Right renal pelvis (tissue), 4 donors: Measurements from ENCODE around the gene CEACAM19. TPM values are rescaled to one million over a fixed set of nuclear protein-coding genes. Genes with fewer than 3 reads are reported as not detected.
A peak's percentile ranks its signal among the peaks of the same experiment; 100 is the strongest.
"Not testable (repeated sequence)": the region's sequence is repeated elsewhere in the genome, so short reads cannot be mapped to it uniquely, and the experiment has no call there.

Experiments
- DNase-seq, 4 donors: peaks; one replicate each; pipeline ENCODE4 v3.0.0-alpha.2; 2013; ENCODE audit warnings: low read depth in 4 of 4, low spot score in 3 of 4, missing footprints in 1 of 4
- polyA plus RNA-seq, 4 donors: library from polyadenylated mRNA; unstranded; fragments of 120-200 nt; gene quantifications; one replicate each; pipeline ENCODE4 v1.2.1, GENCODE V29; 2013; ENCODE audit not compliant: insufficient read length in 4 of 4

The CEACAM19 gene
- polyA plus RNA-seq, 4 donors: 9.4 to 16.3 (median 14.4) TPM

DNA sequence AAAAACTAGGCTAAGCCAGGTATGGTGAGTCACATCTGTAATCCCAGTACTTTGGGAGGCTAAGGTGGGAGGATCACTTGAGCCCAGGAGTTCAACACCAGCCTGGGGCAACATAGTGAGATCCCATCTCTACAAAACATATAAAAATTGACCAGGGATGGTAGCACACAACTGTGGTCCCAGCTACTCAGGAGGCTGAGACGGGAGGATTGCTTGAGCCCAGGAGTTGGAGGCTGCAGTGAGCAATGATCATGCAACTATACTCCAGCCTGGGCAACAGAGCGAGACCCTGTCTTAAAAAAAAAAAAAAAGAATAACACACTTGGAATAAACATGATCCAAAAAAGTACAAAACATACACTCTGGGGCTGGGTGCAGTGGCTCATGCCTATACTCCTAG is 1.3 kb upstream of the CEACAM19 start:
- not testable (repeated sequence) for DNase-seq

DNA sequence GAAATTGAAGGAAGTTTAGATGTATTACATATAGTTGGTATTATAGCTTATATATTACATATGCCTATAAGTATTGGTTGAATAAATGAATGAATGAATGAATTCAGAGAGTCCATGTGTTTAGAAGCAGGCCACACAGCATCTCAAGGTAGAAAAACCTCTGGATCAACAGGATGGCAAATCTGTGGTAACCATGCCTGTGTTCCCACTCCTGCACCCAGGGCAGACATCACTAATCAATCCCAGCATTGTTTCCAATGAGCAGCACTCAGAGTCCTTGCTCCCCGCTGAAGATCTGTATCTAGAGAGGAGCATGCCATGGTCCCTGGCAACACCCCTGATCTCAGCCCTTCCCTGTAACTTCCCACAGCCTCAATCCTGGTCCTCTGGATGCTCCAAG is 944 bp downstream of the CEACAM19 start:
- DNase-seq: no peak

DNA sequence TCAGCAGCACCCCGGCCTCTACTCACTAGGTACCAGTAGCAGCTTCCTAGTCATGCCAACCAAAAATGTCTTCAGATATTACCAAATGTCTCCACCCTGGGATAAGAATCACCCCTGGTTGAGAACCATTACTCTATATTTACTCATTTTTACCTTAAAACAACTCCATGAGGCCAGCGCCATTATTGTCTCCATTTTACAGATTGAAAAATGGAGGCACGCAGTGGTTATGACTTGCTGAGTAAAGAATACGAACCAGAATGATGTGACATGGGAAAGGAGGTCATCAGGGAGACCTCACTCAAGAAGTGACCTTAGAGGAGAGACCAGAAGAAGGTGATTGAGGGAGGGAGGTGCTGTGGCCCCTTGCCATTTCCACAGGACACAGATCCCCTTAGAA is 2.2 kb downstream of the CEACAM19 start:
- no peak for DNase-seq

GRCh38 chr19:44675521-44675920 is 4.2 kb downstream of the CEACAM19 start:
- no peak for DNase-seq

DNA sequence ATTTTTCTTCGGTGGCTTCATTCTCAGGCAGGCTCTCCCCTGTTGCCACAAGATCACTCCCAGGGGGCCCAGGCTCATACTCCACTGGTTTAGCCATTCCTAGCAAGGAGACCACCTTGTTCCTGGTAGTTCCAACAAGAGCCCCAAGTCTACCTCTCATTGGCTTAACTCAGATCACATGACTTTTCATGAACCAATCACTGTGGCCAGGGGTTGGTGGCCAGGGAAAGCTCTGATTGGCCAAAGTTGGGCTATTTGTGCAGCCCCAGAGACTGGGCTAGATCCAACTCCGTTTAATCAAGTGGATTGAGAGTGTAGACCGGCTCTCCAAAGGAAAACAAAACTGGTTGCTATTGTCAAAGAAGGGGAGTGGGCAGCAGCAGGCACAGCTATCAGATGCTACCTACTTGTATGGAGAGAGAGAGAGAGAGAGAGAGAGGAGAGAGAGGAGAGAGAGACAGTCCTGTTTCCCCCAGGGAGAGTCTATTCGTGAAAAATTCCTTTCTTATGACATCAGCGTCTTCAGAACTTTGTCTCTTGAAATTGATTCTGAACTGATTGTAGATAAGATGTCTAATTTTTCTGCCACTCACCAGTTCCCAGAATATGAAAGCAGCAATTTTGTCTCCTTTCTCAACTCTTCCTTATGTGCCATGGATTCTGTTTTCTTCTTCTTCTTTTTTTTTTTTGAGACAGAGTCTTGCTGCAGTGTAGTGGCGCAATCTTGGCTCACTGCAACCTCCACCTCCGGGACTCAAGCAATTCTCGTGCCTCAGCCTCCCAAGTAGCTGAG is 5.9 kb downstream of the CEACAM19 start:
- DNase-seq: no peak

GRCh38 chr19:44680536-44680935 is 9.3 kb downstream of the CEACAM19 start:
- DNase-seq: no peak

- no peak for DNase-seq
Observed at GRCh38 chr19:44681992-44682790, 10.9 kb downstream of the CEACAM19 start.

DNA sequence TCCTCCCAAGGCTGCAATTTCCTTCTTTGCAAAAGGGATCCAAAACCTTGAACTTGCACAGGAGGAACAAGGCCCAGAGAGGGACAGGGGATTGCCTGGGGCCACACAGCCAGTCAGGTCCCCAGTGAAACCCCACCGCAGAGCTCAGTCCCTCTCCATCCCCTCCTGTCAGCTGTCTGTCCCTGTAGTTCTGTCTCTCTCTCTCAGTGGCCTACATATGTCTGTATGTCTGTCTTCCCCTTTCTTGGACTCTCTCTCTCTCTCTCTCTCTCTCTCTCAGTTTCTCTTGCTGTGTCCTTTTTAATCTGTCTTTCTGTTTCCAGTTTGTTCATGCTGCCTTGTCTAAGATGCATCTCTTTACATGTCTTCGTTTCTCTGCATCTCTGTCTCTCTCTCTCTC is 11.5 kb downstream of the CEACAM19 start:
- no peak for DNase-seq

GRCh38 chr19:44683434-44684210 is 12.3 kb downstream of the CEACAM19 start:
- no peak for DNase-seq

DNA sequence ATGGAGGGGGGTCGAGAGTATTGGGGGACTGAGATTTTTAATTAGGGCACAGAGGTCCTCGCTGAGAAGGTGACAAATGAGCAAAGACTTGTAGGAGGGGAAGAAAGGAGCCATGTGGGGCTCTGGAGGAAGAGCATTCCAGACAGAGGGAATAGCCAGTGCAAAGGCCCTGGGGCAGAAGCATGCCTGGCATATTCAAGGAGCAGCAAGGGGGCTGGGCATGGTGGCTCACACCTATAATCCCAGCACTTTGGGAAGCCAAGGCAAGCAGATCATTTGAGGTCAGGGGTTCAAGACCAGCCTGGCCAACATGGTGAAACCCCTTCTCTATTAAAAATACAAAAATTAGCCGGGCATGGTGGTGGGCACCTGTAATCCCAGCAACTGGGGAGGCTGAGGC is 13.1 kb downstream of the CEACAM19 start:
- not testable (repeated sequence) for DNase-seq

GRCh38 chr19:44684892-44685863 is 13.9 kb downstream of the CEACAM19 start:
- no peak for DNase-seq

DNA sequence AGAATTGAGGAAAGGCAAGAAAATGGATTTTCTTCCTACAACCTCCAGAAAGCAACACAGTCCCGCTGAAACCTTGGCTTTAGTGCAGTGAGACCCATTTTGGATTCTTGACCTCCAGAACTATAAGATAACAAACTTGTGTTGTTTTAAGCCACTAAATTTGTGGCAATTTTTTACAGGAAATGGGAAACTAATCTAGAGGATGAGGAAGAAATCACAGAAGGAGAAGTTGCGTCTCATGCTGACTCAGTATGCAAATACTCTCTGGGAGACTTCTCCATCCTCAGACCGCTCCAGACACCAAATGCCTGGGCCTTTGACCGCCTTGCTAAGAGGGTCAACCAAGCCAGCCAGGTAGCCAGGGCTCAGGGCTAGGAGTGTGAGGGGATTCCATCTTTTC is 14.6 kb downstream of the CEACAM19 start:
- DNase-seq: no peak

DNA sequence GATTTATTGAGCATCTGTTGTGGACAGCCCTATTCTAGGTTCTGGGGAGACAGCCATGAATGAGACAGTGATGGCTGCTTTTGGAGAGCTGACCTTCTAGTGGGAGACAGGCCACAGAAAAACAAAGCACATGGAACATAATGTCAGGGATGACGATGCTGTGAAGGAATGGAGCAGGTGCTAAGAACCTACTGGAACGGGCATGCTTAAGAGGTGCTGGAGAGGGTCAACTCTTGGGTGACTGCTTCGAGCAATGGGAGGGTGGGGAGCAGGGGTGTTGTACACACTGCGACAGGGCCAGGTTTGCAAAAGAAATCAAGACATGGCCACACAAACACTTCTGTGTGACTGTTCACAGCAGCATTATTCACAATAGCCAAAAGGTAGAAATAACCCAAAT is 15.6 kb downstream of the CEACAM19 start:
- DNase-seq: no peak

DNA sequence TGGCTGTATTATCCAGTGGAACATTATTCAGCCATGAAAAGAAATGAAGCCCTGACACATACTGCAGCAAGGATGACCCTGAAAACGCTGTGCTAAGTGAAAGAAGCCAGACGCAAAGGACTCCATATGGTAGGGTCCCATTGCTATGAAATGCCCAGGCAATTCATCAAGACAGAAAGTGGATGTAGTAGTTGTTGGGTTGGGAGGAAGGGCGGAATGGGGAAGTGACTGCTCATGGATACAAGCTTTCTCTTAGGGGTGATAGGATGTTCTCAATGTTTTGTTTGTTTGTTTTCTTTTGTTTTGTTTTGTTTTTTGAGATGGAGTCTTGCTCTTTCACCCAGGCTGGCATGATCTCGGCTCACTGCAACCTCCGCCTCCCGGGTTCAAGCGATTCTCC is 16.6 kb downstream of the CEACAM19 start:
- no peak for DNase-seq

DNA sequence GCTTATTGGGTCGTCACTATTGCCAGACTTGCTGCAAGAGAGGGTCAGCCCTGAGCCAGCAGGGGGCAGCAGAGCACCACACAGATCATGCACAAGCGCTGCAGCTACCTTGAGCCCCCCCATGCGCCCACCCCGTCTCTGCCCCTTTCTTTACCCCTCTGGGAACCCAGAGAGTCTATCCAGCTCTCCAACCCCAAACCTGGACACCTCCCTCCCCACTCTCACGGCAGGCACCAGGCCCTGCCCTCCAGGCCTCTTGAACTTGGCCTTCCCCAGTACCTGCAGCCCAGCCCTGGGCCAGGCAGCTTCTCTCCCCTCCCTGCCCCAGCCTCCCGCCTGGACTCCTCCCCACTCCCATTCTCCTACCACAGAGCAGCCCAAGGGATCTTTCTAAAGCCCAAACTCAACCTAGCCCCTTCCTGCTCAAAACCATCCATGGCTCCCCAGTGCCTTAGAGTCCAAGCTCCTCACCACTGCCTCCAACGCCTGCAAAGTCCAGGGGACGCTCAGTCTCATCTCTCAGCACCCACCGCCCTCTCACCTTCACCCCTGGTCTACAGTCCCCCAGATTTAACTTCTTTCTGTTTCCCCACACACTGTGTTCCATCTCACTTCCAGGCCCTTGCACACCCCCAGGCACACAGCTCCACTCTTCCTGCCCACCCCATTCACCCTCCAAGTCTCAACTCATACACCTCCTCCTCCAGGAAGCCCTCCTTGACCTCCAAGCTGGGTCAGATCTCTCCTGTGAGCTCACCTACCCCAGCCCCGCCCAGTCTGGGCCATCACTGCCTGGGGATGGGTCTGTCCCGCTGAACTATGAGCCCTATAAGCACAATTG is 18.2 kb downstream of the CEACAM19 start:
- peak; percentile 51 to 79 (median 63) for DNase-seq

GRCh38 chr19:44690131-44690440 is 18.8 kb downstream of the CEACAM19 start:
- no peak for DNase-seq

DNA sequence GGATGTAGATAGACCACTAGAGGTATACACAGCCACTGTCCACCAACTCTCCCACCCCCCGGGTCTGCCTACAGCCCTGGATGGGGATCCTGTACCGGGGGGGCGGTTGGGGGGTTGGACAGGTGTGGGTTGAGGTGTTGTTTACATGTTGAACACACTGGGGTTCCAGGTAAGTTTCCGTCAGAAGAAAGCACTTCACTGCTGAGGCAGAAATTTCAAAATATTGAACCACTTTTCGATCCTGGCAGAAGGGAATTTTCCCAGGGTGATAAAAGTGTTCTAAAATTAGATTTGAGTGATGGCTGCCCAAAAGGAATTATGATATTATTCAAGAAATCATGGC is 21.1 kb downstream of the CEACAM19 start:
- no peak for DNase-seq

DNA sequence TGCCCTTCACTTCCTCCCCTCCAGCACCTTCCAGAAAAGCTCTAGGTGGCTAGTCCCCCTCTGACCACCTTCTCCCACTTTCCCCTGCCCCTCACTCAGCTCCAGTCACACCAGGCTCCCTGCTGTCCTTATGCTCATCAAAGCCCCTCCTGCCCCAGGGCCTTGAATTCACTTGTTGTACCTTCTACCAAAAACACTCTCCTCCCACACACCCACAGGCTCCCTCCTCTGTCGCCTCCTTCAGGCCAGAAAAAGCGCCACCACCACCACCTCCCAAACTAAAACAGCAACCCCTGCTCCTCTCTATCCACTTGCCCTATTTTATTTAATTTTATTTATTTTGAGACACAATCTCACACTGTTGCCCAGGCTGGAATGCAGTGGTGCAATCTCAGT is 22.9 kb downstream of the CEACAM19 start:
- no peak for DNase-seq

DNA sequence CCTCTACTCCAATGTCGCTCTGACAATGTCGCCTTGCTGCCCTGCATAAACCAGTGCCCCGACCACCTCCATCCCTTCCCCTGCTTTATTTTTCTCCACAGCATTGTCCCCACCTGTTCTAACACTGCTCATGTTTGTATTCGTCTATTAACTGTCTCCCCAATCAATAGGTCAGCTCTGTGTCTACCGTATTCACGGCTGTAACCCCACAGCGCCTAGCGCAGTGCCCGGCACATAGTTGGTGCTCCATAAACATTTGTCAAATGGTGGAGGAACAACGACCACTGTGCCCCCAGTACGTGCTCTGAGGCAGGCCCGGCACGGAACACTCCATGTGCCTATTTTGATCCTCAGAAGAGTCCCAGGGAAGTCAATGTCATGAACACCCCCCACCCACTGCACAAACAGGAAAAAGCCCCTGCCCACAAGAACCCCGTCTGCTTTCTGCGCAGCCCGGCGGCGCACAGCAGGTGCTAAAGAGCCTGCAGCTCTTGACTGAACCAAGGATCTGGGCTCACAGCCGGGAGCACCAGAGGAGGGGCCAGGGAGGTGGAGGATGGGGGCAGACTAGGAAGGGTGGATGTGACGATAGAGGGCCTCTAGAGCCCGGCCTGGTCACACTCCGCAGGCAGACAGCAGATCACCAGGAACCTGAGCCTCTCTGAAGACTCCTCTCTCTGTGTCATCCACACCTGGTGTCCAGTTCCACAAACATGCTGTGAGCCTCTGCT is 25.8 kb downstream of the CEACAM19 start:
- DNase-seq: no peak
